DOHH2 (cell line): ENCODE data around the gene MEN1.

Source experiments
- H3F3A ChIP-seq: fragments of 200-600 bp; sonication (generic), shearing (Covaris generic); 2 replicates; pipeline ENCODE4 v1.6.0; 2016; ENCODE audit warnings: antibody characterized with exemption, mild to moderate bottlenecking; ENCODE audit not compliant: control insufficient read depth, insufficient read depth
- H3K27ac ChIP-seq: fragments of 200-600 bp; sonication (generic); 2 replicates; pipeline ENCODE4 v1.5.1; 2014; ENCODE audit warnings: low read depth, mild to moderate bottlenecking, low read length, moderate library complexity
- H3K27me3 ChIP-seq: fragments of 200-600 bp; sonication (generic); 2 replicates; pipeline ENCODE4 v1.6.1; 2014; ENCODE audit warnings: mild to moderate bottlenecking, low read length, mixed read lengths; ENCODE audit not compliant: control insufficient read depth
- H3K36me3 ChIP-seq: fragments of 200-600 bp; sonication (generic); 2 replicates; pipeline ENCODE4 v1.6.1; 2014; ENCODE audit warnings: mild to moderate bottlenecking, low read length, moderate library complexity, mixed read lengths; ENCODE audit not compliant: control insufficient read depth
- H3K4me1 ChIP-seq: fragments of 200-600 bp; sonication (generic); 2 replicates; pipeline ENCODE4 v1.6.1; 2014; ENCODE audit warnings: mild to moderate bottlenecking, low read length, mixed read lengths; ENCODE audit not compliant: control insufficient read depth
- H3K4me2 ChIP-seq: fragments of 200-600 bp; sonication (generic); 2 replicates; pipeline ENCODE4 v1.6.0; 2014; ENCODE audit warnings: mild to moderate bottlenecking, low read length, moderate library complexity
- H3K4me3 ChIP-seq: fragments of 200-600 bp; sonication (generic); 2 replicates; pipeline ENCODE4 v1.5.1; 2014; ENCODE audit warnings: mild to moderate bottlenecking, low read length, mixed read lengths
- H3K79me2 ChIP-seq: fragments of 200-600 bp; sonication (generic); 2 replicates; pipeline ENCODE4 v1.6.1; 2014; ENCODE audit warnings: mild to moderate bottlenecking, low read length, mixed read lengths; ENCODE audit not compliant: control insufficient read depth
- H3K9me2 ChIP-seq: fragments of 200-600 bp; sonication (generic); replicated peaks from 2 replicates; pipeline ENCODE4 v1.6.1; 2014; ENCODE audit warnings: mild to moderate bottlenecking, low read length, mixed read lengths; ENCODE audit not compliant: control insufficient read depth
- H3K9me3 ChIP-seq: fragments of 200-600 bp; sonication (generic); 2 replicates; pipeline ENCODE4 v1.6.1; 2014; ENCODE audit warnings: antibody characterized with exemption, low read length, mixed read lengths; ENCODE audit not compliant: control insufficient read depth, insufficient read depth
- H4K20me1 ChIP-seq: fragments of 200-600 bp; sonication (generic); 2 replicates; pipeline ENCODE4 v1.6.0; 2014; ENCODE audit warnings: low read depth, mild to moderate bottlenecking, antibody characterized with exemption, low read length, moderate library complexity; ENCODE audit not compliant: control insufficient read depth, insufficient read depth
- EZH2phosphoT487 ChIP-seq: fragments of 200-600 bp; sonication (generic); IDR thresholded peaks from 2 replicates; pipeline ENCODE4 v1.6.1; 2017; ENCODE audit warnings: borderline replicate concordance, mild to moderate bottlenecking, antibody characterized with exemption, low read length, moderate library complexity, mixed read lengths
- TF ChIP-seq, protein P1 (sequence below): fragments of 200-600 bp; sonication (generic); IDR thresholded peaks from one replicate; pipeline ENCODE4 v1.5.1; 2014; ENCODE audit warnings: antibody characterized with exemption, mild to moderate bottlenecking, low read depth, low read length; ENCODE audit not compliant: poor library complexity, severe bottlenecking

MEN1 gene

DNA sequence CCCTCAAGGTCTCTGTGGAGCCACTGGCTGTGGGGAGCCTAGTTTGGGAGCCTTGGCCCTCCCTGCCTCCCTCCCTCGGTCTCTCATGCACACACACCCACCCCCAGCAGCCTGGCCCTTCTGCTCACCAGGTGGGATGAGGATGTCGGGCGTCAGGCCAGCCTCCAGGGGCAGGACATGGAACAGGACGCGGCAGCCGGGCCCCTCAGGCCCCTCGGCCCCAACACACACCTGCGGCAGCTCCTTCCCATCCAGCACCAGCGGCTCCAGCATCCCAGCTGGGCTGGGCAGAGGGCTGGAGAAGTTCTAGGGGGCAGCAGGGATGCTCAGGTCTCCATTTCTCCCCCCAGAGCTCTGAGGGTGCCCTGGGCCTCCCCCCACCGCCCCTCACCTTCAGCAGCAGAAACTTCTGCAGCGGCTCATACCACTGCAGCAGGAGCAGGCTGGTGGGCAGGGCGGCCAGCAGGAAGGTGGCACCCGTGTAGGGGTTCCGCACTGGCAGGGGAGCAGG, 18.5 kb downstream of the MEN1 start:
- H3K36me3 ChIP-seq, result peaks cover 42% of the 10 kb centered on the region
- H3K4me1 ChIP-seq, result peaks cover 9% of the 10 kb centered on the region
- H3K4me3 ChIP-seq, result no peak overlapping the region
- no peaks in the 10 kb centered on the region for H4K20me1 ChIP-seq
- H3K27me3 ChIP-seq, result no peaks in the 10 kb centered on the region
- no peaks in the 10 kb centered on the region for H3K9me3 ChIP-seq
- no peaks in the 10 kb centered on the region for H3K9me2 ChIP-seq
- 0 out of 2 replicates have a peak, but pooled peaks cover 2% of the 10 kb centered on the region for H3F3A ChIP-seq
- no peak overlapping the region for H3K27ac ChIP-seq
- H3K4me2 ChIP-seq, result no peak overlapping the region
- TF ChIP-seq, protein P1, sequence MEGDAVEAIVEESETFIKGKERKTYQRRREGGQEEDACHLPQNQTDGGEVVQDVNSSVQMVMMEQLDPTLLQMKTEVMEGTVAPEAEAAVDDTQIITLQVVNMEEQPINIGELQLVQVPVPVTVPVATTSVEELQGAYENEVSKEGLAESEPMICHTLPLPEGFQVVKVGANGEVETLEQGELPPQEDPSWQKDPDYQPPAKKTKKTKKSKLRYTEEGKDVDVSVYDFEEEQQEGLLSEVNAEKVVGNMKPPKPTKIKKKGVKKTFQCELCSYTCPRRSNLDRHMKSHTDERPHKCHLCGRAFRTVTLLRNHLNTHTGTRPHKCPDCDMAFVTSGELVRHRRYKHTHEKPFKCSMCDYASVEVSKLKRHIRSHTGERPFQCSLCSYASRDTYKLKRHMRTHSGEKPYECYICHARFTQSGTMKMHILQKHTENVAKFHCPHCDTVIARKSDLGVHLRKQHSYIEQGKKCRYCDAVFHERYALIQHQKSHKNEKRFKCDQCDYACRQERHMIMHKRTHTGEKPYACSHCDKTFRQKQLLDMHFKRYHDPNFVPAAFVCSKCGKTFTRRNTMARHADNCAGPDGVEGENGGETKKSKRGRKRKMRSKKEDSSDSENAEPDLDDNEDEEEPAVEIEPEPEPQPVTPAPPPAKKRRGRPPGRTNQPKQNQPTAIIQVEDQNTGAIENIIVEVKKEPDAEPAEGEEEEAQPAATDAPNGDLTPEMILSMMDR, result no peak
- no peak for TF ChIP-seq EZH2phosphoT487
- H3K79me2 ChIP-seq, result no peaks in the 10 kb centered on the region

DNA sequence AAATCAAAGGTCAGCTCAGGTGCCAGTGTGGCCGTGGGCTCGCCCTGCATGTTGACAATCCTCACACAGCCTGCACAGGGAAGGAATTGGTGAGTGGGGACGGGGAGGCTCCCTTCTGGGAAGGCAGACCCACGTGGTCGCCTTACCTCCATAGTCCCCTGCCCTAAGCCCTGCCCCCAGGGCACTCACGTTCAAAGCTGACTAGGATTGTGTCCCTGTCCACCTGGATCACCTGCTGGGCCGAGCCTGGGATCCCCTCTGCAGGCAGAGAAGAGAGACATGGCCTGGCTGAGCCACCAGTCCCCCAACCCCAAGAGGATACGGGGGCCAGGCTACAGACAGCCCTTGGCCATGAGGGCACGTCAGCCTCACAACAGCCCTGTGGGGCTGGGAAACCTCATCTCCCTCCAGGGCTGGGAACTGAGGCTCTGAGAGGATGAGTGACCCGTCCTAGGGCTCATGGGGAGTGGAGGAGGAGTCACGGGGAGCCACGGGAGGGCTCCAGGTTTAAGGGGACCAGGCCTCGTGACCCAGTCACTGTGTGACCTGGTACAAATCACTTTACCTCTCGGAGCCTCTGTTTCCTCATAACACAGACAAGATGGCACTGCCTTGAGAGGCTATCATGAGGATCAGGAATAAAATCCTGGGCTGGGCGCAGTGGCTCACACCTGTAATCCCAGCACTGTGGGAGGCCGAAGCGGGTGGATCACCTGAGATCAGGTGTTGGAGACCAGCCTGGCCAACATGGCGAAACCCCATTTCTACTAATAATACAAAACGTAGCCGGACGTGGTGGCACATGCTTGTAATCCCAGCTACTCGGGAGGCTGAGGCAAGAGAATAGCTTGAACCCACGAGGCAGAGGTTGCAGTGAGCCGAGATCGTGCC, 19.9 kb downstream of the MEN1 start:
- H3K4me2 ChIP-seq, result no peak overlapping the region
- no peaks in the 10 kb centered on the region for H3K9me3 ChIP-seq
- H3K79me2 ChIP-seq, result no peaks in the 10 kb centered on the region
- H3K27me3 ChIP-seq, result no peaks in the 10 kb centered on the region
- H3K9me2 ChIP-seq, result no peaks in the 10 kb centered on the region
- H3K27ac ChIP-seq, result no peak overlapping the region
- H4K20me1 ChIP-seq, result no peaks in the 10 kb centered on the region
- H3K36me3 ChIP-seq, result peaks cover 38% of the 10 kb centered on the region
- peaks cover 6% of the 10 kb centered on the region for H3F3A ChIP-seq
- H3K4me1 ChIP-seq, result peaks cover 9% of the 10 kb centered on the region
- TF ChIP-seq EZH2phosphoT487, result no peak
- TF ChIP-seq, protein P1, result no peak
- H3K4me3 ChIP-seq, result no peak overlapping the region

DNA sequence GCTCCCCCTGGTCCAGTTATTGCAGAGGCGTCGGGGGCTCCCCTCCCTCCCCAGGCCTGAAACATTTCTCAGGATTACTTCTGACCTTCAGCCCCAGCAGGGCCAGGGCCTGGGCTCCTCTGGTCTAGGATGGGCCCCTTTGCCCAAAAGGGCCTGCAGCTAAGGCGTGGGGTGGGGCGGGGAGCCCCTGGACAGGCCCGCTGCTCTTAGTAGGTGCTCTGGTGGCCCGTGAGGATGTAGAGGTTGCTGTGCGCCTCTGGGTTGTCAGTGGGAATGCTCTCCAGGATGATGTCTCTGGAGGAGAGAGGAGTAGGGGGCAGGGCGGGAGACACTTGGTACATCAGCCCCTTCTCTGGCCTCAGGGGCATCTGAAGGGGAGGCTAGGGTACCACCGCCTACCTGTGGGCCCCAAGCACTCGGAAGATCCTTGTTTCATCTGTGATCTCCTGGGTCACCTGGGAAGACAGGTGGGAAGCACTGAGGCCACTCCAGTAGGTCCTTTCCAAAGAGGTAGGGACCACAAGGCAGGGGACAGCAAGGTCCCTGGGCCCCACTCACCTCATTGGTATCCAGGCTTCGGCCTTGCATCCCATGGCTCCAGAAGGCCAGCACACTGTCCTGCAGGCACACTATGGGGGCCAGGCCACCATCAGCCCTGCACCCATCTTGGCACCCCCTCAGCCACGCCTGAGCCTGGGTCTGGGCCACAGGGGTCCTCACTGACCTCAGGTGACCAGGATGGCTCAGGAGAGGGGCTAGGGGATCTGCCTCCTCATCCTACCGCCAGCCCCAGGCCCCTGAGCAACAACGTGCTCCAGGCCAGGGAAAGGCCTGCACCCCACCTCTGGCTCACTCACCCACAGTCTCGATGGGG, 20.8 kb downstream of the MEN1 start:
- no peak for TF ChIP-seq EZH2phosphoT487
- TF ChIP-seq, protein P1, result no peak
- H3K4me1 ChIP-seq, result peaks cover 9% of the 10 kb centered on the region
- peaks cover 42% of the 10 kb centered on the region for H3K36me3 ChIP-seq
- H3K79me2 ChIP-seq, result no peaks in the 10 kb centered on the region
- H3K9me3 ChIP-seq, result no peaks in the 10 kb centered on the region
- peaks cover 13% of the 10 kb centered on the region for H3F3A ChIP-seq
- H3K27me3 ChIP-seq, result no peaks in the 10 kb centered on the region
- no peaks in the 10 kb centered on the region for H4K20me1 ChIP-seq
- no peaks in the 10 kb centered on the region for H3K9me2 ChIP-seq
- H3K27ac ChIP-seq, result no peak overlapping the region
- no peak overlapping the region for H3K4me2 ChIP-seq
- H3K4me3 ChIP-seq, result no peak overlapping the region
